D721Med (cell line): ENCODE results near the gene ZNF718.

Experiments used
- DNase-seq: peaks from one replicate; pipeline ENCODE4 v3.0.0; 2011; ENCODE audit warnings: low spot score; ENCODE audit not compliant: insufficient read length
- FAIRE-seq: peaks from 2 replicates; lab custom pipeline; 2011; peaks lifted over from hg19 to GRCh38; lab: Jason Lieb, UNC
- TF ChIP-seq, protein P1 (sequence below): IDR thresholded peaks from 2 replicates; pipeline ENCODE4 v1.5.1; 2012; ENCODE audit warnings: mild to moderate bottlenecking, control low read depth; ENCODE audit not compliant: insufficient read depth; ENCODE audit errors: missing control alignments

The ZNF718 gene

DNA sequence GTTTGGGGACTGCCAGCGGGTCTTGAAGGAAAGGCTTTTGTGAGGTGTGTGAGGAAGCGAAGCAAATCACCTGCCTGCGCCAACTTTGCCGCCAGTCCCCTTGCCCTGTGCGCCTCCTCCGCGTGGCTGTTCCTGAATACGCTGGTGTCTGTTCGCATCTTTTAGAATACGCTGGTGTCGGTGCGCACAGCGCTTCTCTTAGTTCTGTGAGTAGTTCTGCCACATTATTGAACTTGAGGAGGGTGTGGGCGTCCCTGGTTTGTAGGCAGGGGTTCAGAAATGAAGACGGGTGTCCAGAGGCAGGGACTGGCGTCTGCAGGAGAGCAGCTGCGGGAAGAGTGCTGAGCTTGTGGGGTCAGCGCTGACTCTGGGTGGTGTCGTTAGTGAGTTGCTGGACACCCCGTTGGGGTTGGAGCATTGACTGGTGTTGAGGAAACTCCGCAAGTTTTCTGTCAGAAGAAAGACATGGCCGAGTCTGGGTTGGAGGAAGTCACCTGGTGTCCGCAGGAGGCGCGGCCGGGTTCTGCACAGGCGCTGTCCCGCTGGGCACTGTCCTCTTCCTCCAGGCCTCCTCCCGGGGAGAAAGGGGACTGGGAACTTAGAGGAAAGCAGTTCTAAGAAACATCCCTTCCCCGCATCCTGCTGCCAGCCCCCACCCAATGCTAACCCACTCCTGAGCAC, 930 bp downstream of the ZNF718 start:
- DNase-seq (no peak), FAIRE-seq (no peak)
- TF ChIP-seq, protein P1, sequence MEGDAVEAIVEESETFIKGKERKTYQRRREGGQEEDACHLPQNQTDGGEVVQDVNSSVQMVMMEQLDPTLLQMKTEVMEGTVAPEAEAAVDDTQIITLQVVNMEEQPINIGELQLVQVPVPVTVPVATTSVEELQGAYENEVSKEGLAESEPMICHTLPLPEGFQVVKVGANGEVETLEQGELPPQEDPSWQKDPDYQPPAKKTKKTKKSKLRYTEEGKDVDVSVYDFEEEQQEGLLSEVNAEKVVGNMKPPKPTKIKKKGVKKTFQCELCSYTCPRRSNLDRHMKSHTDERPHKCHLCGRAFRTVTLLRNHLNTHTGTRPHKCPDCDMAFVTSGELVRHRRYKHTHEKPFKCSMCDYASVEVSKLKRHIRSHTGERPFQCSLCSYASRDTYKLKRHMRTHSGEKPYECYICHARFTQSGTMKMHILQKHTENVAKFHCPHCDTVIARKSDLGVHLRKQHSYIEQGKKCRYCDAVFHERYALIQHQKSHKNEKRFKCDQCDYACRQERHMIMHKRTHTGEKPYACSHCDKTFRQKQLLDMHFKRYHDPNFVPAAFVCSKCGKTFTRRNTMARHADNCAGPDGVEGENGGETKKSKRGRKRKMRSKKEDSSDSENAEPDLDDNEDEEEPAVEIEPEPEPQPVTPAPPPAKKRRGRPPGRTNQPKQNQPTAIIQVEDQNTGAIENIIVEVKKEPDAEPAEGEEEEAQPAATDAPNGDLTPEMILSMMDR: no peak

DNA sequence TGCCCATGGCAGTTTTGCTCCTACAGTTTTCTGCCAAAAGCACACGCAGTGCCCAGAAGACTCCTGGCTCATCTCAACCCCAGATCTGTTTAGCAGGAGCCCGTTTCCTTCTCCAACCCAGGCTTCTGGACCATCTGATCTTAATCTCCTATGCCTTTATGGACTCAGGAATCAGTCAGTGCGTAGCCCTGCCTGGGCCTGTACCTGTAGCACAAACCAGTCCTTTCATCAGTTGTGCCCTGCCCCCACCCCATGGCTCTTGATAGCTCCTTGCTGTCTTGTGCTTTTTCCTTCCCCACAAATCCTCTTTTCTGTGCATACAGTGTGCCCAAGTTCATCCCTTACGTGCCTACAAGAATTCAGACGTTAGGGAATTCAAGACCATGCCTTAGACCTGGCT, 1.5 kb downstream of the ZNF718 start:
- TF ChIP-seq, protein P1: no peak
- DNase-seq: no peak
- FAIRE-seq: no peak

DNA sequence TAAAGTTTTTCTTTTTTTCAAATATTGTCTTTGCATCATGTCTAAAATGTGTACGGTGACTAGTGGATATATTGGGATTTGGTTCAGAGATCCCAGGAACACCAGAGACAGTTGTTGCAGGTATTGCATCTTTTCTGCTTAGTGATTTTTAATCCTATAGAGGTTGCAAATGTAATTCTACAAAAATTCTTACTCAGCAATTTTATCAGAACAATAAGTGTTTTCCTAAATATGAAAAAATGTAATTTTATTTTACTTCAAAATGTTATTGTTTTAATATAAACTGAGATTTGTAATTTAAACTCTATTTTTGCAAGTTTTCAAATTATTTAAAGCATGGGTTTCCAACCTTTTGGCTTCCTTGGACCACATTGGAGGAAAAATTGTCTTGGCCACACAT, 8.2 kb downstream of the ZNF718 start:
- FAIRE-seq: no peak
- no peak for DNase-seq
- TF ChIP-seq, protein P1: no peak

DNA sequence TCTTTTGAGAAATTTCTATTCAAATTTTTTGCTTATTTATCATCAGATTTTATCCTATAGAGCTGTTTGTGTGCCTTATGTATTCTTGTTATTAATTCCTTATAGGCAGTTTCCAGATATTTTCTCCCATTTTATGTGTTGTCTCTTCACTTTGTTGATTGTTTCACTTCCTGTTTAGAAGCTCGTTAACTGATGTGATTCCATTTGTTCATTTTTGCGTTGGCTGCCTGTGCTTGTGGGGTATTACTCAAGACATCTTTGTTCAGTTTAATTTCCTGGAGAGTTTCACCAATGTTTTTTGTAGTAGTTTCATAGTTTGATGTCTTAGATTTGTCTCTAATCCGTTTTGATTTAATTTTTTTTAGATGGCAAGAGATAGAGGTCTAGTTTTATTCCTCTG, 14.6 kb downstream of the ZNF718 start:
- no peak for FAIRE-seq
- DNase-seq: no peak
- TF ChIP-seq, protein P1: no peak

DNA sequence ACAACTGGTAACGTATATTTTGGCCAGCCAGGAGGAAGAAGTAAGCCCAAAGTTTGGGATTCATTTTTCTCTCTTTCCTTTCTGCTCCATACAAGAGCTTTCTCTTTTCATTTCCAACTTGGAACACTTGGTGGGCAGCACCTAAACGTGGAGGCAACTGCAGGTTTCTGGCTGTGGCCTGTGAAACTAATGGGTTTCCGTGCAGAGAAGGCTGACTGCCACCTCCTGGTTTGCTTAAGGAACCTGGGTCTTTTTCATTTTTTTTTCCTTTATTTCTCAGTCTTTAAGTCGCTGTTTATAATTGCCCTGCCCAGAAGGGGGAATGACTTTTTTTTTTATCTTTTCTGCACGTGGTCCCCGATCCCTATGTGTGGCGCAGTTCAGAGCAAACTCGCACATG, 15.4 kb downstream of the ZNF718 start:
- DNase-seq (no peak), FAIRE-seq (no peak)
- TF ChIP-seq, protein P1: no peak

DNA sequence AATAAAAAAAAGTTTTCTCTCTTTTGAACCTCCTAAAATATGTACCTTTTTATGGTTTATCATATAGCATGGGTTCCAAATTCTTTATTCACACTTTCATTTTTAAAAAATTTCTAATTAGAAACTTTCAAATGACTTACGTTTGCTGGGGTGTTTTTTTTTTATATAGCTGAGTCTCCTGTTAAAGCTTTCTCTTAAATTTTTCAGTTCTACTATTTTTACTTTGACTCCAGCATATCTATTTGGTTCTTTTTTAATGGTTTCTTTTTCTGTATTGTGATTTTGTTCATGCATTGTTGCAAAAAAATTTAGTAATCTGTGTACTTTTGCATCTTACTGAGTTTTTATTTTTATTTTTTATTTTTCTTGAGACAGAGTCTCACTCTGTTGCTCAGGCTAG, 22.3 kb downstream of the ZNF718 start:
- FAIRE-seq: no peak
- no peak for DNase-seq
- TF ChIP-seq, protein P1: no peak

DNA sequence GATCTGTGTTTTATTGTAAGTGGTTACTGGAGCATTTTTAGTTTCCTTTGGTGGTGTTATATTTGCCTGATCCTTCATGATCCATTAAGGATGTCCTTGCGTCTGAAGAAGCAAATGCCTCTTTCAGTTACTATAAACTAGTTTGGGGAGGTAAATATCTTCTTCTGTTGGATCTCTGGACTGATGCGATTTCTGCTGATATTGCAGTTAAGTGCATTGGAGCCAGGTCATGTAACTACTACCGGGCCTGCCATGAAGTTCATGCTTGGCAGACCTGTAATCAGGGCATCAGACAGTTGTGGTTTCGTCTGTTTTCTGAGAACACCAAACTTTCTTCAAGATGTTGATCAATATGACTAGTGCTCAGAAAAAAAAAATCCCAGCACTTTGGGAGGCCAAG, 22.9 kb downstream of the ZNF718 start:
- no peak for DNase-seq
- TF ChIP-seq, protein P1: no peak
- FAIRE-seq: no peak
